MM.1S (cell line): ENCODE measurements around the gene ISCU.

Source experiments
- CTCF ChIP-seq: fragments of 300-600 bp; sonication (generic); IDR thresholded peaks from 2 replicates; pipeline ENCODE4 v1.5.1; 2016; ENCODE audit warnings: antibody characterized with exemption, low read length, mixed read lengths
- EZH2 ChIP-seq: fragments of 300-600 bp; sonication (generic); optimal IDR thresholded peaks from 2 replicates; pipeline ENCODE3; 2017; ENCODE audit warnings: low read depth, mild to moderate bottlenecking, antibody characterized with exemption, low read length, mixed read lengths
- EZH2phosphoT487 ChIP-seq: fragments of 300-600 bp; sonication (generic); IDR thresholded peaks from 2 replicates; pipeline ENCODE4 v1.6.1; 2018; ENCODE audit warnings: antibody characterized with exemption, low read length

- no peak for TF ChIP-seq EZH2
- no peak for TF ChIP-seq CTCF
- no peak for TF ChIP-seq EZH2phosphoT487
Observed at GRCh38 chr12:108587826-108588225, 25.4 kb downstream of the ISCU start.
